ENCODE measurements around the gene PRKAR1B. TPM values are rescaled to one million over a fixed set of nuclear protein-coding genes. Genes with fewer than 3 reads are reported as not detected.

PRKAR1B gene
- total RNA-seq, 1 experiment from 2014 or later = 14.1 TPM

DNA sequence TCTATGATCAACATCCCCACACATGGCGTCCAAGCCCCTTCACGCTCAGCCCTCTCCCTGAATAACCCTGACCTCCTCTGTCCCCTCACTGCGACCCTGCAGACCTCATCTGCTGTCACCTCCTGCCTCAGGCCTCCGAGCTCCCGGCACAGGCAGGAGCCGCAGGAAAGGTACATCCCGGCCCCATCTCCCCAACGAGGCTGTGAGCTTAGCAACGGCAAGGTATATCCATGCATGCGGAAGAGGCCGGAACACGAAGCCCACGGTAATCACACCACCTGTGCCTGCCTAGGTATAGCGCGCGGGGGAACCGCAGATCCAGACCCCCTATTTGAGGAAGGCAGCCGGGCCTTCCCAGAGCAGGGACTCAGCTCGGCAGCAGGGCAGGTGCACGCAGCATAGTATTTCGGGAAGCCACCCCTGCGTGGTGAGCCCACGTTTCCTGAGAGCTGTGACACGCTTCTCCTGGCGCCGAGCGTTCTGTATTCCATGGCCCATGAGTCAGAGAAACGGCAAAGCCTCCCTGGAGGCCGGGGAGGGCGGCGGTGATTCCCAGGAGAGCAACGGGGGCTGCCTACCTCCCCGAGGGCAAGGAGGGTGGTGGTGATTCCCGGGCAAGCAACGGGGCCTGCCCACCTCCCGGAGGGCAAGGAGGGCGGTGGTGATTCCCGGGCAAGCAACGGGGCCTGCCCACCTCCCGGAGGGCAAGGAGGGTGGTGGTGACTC lies 50.7 kb downstream of the PRKAR1B start:
- ATAC-seq (no peak), DNase-seq (ENCODE audit: low read depth, low spot score) (no peak)
- Histone ChIP-seq H3K27ac (ENCODE audit: low read depth, low read length) (no peak overlapping the region), H3K4me3 (replicated peaks in 1 of 2; ENCODE audit: low read depth in 1 of 2, low read length in 2 of 2) (no peak overlapping the region), H3K9me2 (ENCODE audit: insufficient read depth) (no peaks in the 10 kb centered on the region), H3K4me1 (ENCODE audit: control insufficient read depth in 1 of 2, insufficient read depth in 2 of 2, low read length in 2 of 2) (no peaks in the 10 kb centered on the region), H3K79me2 (ENCODE audit: insufficient read depth, low read length) (no peaks in the 10 kb centered on the region), H2AFZ (ENCODE audit: low read depth, low read length, poor library complexity, severe bottlenecking) (no peak overlapping the region), H3K9me3 (ENCODE audit: control insufficient read depth in 1 of 2, insufficient read depth in 1 of 2, low read depth in 1 of 2, low read length in 2 of 2) (no peaks in the 10 kb centered on the region), H3K36me3 (ENCODE audit: control insufficient read depth in 1 of 2, insufficient read depth in 2 of 2, low read length in 2 of 2) (no peaks in the 10 kb centered on the region), H3K9ac (ENCODE audit: low read length) (no peak overlapping the region), H4K20me1 (ENCODE audit: insufficient read depth) (no peaks in the 10 kb centered on the region), H3K4me2 (ENCODE audit: low read length) (no peak overlapping the region), H3K27me3 (ENCODE audit: insufficient read depth, low read length) (no peaks in the 10 kb centered on the region)
- POLR2A ChIA-PET = no interaction called here
- intact Hi-C loops (cut with micrococcal nuclease) = no loop called here
- CTCF ChIA-PET = no interaction called here
- TF ChIP-seq JUND (IDR thresholded peaks at IDR 0.05) (no peak), YY1 (IDR thresholded peaks at IDR 0.05; ENCODE audit: extremely low read depth, insufficient replicate concordance, low read depth, low read length) (no peak), TCF7L2 (IDR thresholded peaks at IDR 0.05; ENCODE audit: borderline replicate concordance, extremely low read depth, insufficient read depth, insufficient read length) (no peak), SP1 (IDR thresholded peaks at IDR 0.05; ENCODE audit: low read depth) (no peak), EZH2phosphoT487 (IDR thresholded peaks at IDR 0.05; ENCODE audit: borderline replicate concordance) (no peak), EGR1 (IDR thresholded peaks at IDR 0.05; ENCODE audit: low read depth) (no peak), FOSL1 (IDR thresholded peaks at IDR 0.05; ENCODE audit: low read depth) (no peak), SRF (IDR thresholded peaks at IDR 0.05; ENCODE audit: low read depth) (no peak), EZH2 (IDR thresholded peaks at IDR 0.05) (no peak), RAD21 (IDR thresholded peaks at IDR 0.05; ENCODE audit: low read depth) (no peak), POLR2AphosphoS5 (IDR thresholded peaks at IDR 0.05; ENCODE audit: low read depth, low read length) (no peak), CEBPB (IDR thresholded peaks at IDR 0.05; ENCODE audit: low read depth) (no peak), ZNF274 (IDR thresholded peaks at IDR 0.05; ENCODE audit: low read depth, low read length) (no peak)
- TF ChIP-seq, protein P1, sequence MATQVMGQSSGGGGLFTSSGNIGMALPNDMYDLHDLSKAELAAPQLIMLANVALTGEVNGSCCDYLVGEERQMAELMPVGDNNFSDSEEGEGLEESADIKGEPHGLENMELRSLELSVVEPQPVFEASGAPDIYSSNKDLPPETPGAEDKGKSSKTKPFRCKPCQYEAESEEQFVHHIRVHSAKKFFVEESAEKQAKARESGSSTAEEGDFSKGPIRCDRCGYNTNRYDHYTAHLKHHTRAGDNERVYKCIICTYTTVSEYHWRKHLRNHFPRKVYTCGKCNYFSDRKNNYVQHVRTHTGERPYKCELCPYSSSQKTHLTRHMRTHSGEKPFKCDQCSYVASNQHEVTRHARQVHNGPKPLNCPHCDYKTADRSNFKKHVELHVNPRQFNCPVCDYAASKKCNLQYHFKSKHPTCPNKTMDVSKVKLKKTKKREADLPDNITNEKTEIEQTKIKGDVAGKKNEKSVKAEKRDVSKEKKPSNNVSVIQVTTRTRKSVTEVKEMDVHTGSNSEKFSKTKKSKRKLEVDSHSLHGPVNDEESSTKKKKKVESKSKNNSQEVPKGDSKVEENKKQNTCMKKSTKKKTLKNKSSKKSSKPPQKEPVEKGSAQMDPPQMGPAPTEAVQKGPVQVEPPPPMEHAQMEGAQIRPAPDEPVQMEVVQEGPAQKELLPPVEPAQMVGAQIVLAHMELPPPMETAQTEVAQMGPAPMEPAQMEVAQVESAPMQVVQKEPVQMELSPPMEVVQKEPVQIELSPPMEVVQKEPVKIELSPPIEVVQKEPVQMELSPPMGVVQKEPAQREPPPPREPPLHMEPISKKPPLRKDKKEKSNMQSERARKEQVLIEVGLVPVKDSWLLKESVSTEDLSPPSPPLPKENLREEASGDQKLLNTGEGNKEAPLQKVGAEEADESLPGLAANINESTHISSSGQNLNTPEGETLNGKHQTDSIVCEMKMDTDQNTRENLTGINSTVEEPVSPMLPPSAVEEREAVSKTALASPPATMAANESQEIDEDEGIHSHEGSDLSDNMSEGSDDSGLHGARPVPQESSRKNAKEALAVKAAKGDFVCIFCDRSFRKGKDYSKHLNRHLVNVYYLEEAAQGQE (IDR thresholded peaks at IDR 0.05; ENCODE audit: low read depth) = no peak
- TF ChIP-seq, protein P2, sequence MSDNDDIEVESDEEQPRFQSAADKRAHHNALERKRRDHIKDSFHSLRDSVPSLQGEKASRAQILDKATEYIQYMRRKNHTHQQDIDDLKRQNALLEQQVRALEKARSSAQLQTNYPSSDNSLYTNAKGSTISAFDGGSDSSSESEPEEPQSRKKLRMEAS (IDR thresholded peaks at IDR 0.05) = no peak
- TF ChIP-seq, protein P3, sequence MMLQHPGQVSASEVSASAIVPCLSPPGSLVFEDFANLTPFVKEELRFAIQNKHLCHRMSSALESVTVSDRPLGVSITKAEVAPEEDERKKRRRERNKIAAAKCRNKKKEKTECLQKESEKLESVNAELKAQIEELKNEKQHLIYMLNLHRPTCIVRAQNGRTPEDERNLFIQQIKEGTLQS (IDR thresholded peaks at IDR 0.05) = no peak
- RAD21 ChIA-PET (ENCODE audit: low non-redundant PET in 1 of 2, low total read pairs in 2 of 2, uncharacterized antibody in 2 of 2, unreplicated experiment in 2 of 2) = no interaction called here
- BruUV-seq (replicated peaks) = no TSS peak

Measured in HCT116 (cell line).